HG03432 (cell line): Measurements from ENCODE around the gene ZC3H12C.
"Not testable (repeated sequence)": the region's sequence is repeated elsewhere in the genome, so short reads cannot be mapped to it uniquely, and the experiment has no call there.

ENCODE experiments used
- ATAC-seq: cut with Tn5 transposase; IDR thresholded peaks from one replicate; pipeline ENCODE4 v1.9.1; 2021; ENCODE audit warnings: mild to moderate bottlenecking, moderate library complexity; ENCODE audit not compliant: unreplicated experiment

The ZC3H12C gene

DNA sequence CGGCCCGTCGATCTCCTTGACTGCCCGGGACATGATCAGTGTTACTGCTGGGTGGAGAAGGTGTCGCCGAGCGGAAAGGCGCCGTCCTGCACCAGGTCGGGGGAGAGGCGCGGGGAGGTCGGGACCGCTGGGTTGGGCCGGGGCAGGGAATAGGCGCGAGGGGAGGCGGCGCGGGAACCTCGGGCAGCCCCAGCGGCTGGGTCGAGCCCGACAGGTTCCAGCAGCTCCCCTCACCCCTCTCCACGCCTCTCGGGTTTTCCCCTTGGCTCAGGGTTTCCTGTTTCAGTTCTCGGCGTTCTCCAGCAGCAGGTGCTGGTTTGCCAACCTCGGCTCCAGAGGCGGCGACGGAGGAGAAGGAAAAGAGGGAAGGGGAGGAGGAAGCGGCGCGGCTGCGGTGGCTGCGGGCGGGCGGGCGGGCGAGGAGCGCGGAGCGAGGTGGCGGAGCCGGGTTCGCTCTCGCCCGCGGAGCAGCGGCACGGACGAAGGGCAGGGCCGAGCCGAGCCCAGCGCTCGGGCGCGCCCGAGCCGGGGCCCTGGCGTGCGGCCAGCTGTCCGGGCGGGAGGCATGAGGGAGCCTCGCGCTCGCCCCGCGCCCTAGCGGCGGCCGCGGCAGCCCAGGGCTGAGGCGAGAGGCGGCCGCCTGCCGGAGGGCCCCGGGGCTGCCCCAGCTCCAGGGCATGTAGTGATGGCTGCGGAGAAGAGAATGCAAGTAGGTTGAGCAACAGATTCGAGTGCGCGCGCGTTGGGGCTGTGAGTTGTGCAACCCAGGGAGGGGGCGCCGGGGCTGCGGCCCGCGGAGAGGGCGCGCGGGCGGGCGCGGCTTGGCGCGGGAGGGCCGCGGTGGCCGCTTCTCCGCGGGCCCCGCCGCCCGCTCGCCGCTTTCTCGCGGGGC lies at the start of gene ZC3H12C:
TSS of gene ZC3H12C (plus strand) at position 878 of the 892 bp plus-strand sequence. CDS start 20 bp downstream, outside the sequence.
- ATAC-seq: peak; percentile 68

GRCh38 chr11:110044226-110044968 lies 48.8 kb upstream of the ZC3H12C start:
- no peak for ATAC-seq

- ATAC-seq: no peak
Observed at GRCh38 chr11:110046775-110047380, 46.3 kb upstream of the ZC3H12C start.

GRCh38 chr11:110049501-110050200 lies 43.5 kb upstream of the ZC3H12C start:
- ATAC-seq: no peak

- ATAC-seq: no peak
Observed at GRCh38 chr11:110050201-110050506, 43.0 kb upstream of the ZC3H12C start.

DNA sequence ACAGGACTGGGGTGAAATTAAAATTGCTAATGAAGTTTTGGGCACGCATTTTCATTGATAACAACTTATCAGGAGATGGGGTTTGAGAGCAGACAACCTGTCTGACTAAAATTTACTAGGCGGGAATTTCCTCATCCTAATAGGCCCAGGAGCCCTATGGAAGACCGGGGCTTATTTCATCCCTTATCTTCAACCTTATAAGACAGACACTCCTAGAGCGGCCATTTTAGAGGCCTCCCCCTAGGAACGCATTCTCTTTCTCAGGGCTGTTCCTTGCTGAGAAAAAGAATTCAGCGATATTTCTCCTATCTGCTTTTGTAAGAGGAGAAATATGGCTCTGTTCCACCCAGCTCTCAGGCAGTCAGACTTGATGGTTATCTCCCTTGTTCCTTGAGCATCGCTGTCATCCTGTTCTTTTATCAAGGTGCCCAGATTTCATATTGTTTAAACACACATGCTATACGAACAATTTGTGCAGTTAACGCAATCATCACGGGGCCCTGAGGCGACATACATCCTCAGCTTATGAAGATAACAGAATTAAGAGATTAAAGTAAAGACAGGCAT lies 39.3 kb upstream of the ZC3H12C start:
- no peak for ATAC-seq

DNA sequence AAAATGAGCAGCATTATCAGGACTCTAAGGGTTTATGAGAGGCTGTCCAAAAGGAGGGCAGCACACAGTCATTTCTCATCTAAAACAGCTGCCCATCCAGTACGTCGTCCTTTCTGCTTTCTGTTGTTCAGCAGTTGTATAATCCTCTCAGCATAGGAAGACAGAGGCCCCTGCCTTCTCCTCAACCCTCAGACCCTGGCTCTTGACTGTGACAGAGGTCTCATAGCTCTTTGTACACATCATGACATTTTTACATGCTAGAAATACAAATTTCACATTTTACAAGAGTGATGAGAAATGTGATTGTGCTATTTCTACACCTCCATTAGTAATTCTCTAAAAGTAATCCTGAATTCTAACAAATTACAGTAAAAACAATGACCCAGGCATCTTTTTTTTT lies 36.2 kb upstream of the ZC3H12C start:
- no peak for ATAC-seq

DNA sequence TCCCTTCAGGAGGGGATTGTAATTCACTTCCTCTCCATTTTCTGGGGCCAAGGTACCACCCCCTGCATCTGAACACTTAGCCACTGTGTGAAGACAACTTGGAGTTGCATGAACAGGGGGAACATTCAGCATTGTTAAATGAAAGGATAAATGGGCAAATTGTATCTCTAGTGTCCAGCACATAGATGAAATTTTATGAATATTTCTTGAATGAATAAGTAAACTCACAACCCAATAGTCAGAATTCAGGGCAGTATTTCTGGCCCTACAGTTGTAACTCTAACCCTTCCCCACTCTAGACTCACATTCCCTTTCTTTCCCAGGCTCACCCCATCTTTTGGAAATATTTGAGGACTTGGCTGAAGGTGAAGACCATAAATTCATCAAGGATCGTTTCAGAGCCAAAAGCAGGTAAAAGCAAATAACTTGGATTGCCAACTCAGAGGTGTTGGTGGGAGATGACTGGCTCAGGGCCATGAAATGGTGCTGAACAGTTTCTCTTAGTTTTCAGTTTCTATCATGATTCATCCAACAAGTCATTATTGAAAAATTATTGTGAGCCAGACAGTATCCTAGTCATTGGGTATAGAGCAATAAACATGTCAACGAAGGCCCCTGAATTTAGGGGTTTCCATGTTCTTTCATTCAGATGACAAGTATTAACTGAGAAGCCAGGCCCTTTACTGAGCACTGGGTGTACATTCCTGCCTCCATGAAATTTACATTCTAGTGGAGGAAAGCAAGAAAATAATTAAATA lies 33.3 kb upstream of the ZC3H12C start:
- peak; percentile 59 for ATAC-seq

- ATAC-seq: no peak
Observed at GRCh38 chr11:110061296-110061695, 31.9 kb upstream of the ZC3H12C start.

DNA sequence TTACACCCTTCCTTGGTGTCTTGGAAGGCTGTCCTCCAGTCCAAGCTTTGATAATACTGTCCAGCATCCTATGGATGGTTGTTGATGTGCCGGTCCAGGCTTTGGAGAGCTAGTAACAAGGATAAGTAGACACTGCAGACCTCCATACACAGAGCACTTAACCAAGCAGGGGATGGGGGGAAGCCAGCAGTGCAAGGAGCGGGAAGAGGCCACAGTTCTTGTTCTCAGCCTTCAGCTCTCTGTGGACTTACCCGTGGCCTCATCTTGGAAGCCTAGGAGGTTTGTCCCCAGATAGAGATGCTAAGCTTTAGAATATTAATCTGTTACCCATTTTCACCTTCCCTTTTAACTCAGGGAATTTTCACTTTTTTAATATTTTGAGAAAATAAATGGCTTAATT lies 30.9 kb upstream of the ZC3H12C start:
- ATAC-seq: no peak

DNA sequence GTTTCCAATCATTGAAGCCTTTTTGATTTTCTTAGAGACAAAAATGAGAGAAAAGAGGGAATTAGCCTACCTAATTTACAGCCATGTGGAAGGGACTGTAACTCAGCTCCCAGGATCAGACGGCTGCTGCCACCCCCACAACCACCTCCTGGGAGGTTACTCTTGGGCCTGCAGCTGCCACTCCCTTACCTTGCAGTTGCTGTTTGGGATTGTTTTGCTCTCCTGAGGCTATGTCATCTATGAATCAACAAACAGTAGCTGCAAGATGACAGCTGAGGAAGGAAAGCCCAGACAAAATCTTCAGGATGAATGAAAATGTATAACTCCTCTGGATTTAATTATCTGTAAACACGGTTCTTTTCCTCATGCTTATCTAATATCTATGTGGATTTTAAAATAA lies 28.0 kb upstream of the ZC3H12C start:
- no peak for ATAC-seq

GRCh38 chr11:110068001-110068400 lies 25.2 kb upstream of the ZC3H12C start:
- not testable (repeated sequence) for ATAC-seq

DNA sequence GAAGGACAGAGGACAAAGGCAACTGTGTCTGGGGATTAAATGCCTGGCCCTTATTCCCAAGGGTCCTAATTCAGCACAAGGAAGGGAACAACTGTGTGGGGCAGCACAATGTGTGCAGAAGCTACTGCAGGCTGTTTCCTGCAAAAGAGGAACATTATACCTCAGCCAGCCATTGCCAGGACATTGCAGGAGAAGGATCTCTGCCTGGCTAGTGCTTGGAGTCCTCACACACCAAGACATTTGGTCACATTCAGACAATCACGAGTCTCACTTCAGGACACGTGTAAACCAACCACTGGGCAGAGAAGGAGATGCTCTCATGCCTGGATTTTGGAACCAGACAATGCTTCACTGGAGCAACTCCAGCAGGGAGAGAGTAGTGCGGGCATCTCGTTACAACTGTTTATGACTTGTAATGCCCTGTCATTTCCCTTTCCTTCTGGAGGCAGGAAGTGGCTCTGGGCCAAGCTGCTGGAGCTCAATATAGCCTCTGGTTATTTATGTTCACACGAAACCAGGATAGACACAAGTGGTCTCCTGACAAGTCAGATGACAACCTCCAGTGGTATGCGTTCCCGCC lies 23.9 kb upstream of the ZC3H12C start:
- ATAC-seq: peak; percentile 67

GRCh38 chr11:110070176-110070575 lies 23.0 kb upstream of the ZC3H12C start:
- ATAC-seq: no peak

GRCh38 chr11:110071197-110071596 lies 22.0 kb upstream of the ZC3H12C start:
- ATAC-seq: peak; percentile 45

DNA sequence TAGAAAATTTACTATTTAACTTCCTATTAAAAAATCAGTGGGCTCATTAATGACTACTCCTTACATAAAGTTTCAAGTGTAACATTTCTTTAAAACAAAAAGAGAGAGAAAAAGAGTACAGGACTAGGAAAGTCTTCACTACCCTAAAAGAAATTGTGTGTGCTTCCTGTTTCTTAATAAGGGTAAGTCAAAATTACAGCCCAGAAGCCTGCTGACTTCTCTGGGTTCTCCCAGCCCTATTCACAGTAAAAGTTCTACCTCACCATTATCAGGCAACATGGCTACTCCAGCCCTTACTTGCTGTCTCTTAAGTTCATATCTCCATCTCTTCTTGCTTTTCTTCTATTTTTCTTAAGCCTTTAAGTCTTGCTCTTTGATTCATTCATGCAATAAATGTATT lies 20.3 kb upstream of the ZC3H12C start:
- no peak for ATAC-seq

DNA sequence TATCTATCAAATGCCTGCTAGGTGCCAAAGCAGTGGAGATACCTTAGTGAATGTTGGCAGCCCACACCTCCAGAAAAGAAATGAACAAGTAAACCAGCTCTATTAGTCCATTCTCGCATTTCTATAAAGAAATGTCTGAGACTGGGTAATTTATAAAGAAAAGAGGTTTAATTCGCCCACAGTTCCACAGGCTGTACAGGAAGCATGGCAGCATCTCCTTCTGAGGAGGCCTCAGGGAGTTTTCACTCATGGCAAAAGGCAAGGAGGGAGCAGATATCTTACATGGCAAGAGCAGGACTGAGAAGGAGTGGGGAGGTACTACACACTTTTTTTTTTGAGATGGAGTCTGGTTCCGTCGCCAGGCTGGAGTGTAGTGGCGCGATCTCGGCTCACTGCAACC lies 18.7 kb upstream of the ZC3H12C start:
- no peak for ATAC-seq

GRCh38 chr11:110075105-110075846 lies 17.9 kb upstream of the ZC3H12C start:
- no peak for ATAC-seq

DNA sequence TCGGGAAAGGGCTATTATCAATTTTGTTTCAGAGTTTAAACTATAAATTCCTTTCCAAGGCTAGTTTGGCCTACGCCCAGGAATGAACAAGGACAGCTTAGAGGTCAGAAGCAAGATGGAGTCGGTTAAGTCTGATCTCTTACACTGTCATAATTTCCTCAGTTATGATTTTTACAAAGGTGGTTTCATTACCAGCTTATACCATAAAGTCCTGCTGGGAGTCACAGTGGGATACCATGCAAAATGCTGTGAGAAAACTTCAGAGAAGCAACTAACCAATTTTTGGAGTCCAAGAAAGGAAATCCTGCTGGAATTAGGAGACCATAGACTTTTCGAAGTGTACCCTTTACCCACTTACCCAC lies 17.4 kb upstream of the ZC3H12C start:
- ATAC-seq: no peak
